Epithelial cell of proximal tubule (primary cell): Measurements from ENCODE around the gene RNPEPL1. TPM values are rescaled to one million over a fixed set of nuclear protein-coding genes. Genes with fewer than 3 reads are reported as not detected.

Experiments used
- DNase-seq: peaks from one replicate; pipeline ENCODE4 v3.0.0-alpha.2; 2011; ENCODE audit warnings: low read depth
- H3K4me3 ChIP-seq: 2 replicates; pipeline ENCODE4 v1.5.1; 2011; ENCODE audit warnings: low read depth, mild to moderate bottlenecking, low read length
- CTCF ChIP-seq: conservative IDR thresholded peaks from 2 replicates; pipeline ENCODE4 v1.5.1; 2012; ENCODE audit warnings: low read depth, mild to moderate bottlenecking, low read length
- total RNA-seq: library from RNA; depleted of rRNA; stranded (reverse); fragments of >200 nt; gene quantifications from 2 replicates; pipeline ENCODE4 v1.2.3, GENCODE V29; 2015

RNPEPL1 gene
- total RNA-seq, 1 donor from 2014 or later = 53.4 TPM

GRCh38 chr2:240586919-240587800 is 18.9 kb downstream of the RNPEPL1 start:
- no peak for DNase-seq
- peak overlapping the region; percentile 99 for H3K4me3 ChIP-seq
- TF ChIP-seq CTCF = no peak

DNA sequence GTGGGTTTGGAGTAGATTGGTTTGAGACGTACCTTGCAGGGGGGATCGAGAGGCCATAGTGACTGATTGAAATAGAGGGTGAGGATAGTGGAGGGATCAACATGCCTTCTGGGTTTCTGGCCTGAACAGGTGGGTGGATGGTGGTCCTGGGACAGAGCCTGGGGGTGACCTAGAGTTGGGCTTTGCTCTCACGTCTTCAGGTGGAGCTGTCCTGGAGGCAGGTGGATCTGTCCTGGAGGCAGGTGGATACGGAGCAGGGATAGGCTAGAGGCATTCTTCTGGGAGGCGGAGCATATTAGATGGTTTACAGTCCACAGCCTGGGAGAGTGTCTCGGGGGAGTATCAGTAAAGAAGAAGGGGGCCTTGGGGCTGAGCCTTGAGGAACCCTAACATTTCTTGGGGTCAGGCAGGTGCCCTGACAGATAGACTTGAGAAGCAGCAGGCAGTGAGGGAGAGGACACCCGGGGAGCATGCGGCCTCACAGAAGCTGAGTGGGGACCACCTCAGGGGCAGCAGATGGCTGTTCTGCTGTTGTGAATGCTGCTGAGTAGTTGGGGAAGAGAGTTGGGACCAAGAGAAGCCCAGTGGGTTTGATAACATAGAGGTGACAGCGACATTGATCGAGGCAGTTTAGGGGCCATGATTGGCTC is 19.8 kb downstream of the RNPEPL1 start:
- H3K4me3 ChIP-seq = peak overlapping the region; percentile 99
- no peak for DNase-seq
- no peak for TF ChIP-seq CTCF

- H3K4me3 ChIP-seq = no peak overlapping the region
- DNase-seq = no peak
- TF ChIP-seq CTCF = no peak
Observed at GRCh38 chr2:240588669-240589068, 20.4 kb downstream of the RNPEPL1 start.

DNA sequence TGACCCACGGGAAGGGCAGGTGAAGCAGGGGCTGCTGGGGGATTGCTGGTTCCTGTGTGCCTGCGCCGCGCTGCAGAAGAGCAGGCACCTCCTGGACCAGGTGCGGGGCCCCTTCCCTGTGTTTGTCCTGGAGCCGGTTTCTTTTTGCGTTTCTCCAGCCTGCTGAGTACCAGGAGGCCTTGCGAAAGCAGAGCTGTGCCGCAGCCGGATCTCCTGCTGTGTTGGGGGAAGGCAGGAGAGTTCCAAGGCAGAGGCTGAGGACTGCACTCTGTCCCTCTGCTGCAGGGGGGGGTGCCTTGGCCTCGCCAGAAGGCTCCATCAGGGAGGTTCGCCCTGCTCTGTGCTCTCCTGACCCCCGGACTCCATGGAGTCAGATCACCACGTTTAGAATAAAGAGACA is 21.1 kb downstream of the RNPEPL1 start:
- TF ChIP-seq CTCF = no peak
- no peak overlapping the region for H3K4me3 ChIP-seq
- no peak for DNase-seq

- no peak for TF ChIP-seq CTCF
- DNase-seq = no peak
- H3K4me3 ChIP-seq = no peak overlapping the region
Observed at GRCh38 chr2:240589850-240590525, 21.7 kb downstream of the RNPEPL1 start.

GRCh38 chr2:240590681-240591111 is 22.4 kb downstream of the RNPEPL1 start:
- no peak for TF ChIP-seq CTCF
- H3K4me3 ChIP-seq = no peak overlapping the region
- DNase-seq = no peak
